IPS-18a (cell line): ENCODE results near the gene TADA2B.

Source experiments
- H3K27ac ChIP-seq: one replicate; pipeline ENCODE4 v1.5.1; 2013; ENCODE audit warnings: low read length
- H3K27me3 ChIP-seq: one replicate; pipeline ENCODE4 v1.6.1; 2013; ENCODE audit warnings: mild to moderate bottlenecking, low read length; ENCODE audit not compliant: control insufficient read depth, insufficient read depth
- H3K36me3 ChIP-seq: one replicate; pipeline ENCODE4 v1.6.1; 2013; ENCODE audit warnings: low read depth, low read length; ENCODE audit not compliant: control insufficient read depth
- H3K4me1 ChIP-seq: one replicate; pipeline ENCODE4 v1.6.1; 2013; ENCODE audit warnings: low read depth, low read length; ENCODE audit not compliant: control insufficient read depth
- H3K4me3 ChIP-seq: one replicate; pipeline ENCODE4 v1.5.1; 2013; ENCODE audit warnings: low read length
- H3K9ac ChIP-seq: one replicate; pipeline ENCODE4 v1.6.1; 2013; ENCODE audit warnings: mild to moderate bottlenecking, low read length, moderate library complexity
- H3K9me3 ChIP-seq: one replicate; pipeline ENCODE4 v1.6.1; 2013; ENCODE audit warnings: low read depth, low read length; ENCODE audit not compliant: control insufficient read depth

TADA2B gene

GRCh38 chr4:7020290-7020689 lies 22.9 kb upstream of the TADA2B start:
- Histone ChIP-seq H3K27me3 (no peaks in the 10 kb centered on the region), H3K36me3 (peaks cover 41% of the 10 kb centered on the region), H3K27ac (no peak overlapping the region), H3K4me3 (no peak overlapping the region), H3K9ac (no peak overlapping the region), H3K9me3 (no peaks in the 10 kb centered on the region), H3K4me1 (no peaks in the 10 kb centered on the region)

GRCh38 chr4:7020856-7021255 lies 22.3 kb upstream of the TADA2B start:
- Histone ChIP-seq H3K9ac (no peak overlapping the region), H3K9me3 (no peaks in the 10 kb centered on the region), H3K4me1 (no peaks in the 10 kb centered on the region), H3K36me3 (peaks cover 35% of the 10 kb centered on the region), H3K27me3 (no peaks in the 10 kb centered on the region), H3K27ac (no peak overlapping the region), H3K4me3 (no peak overlapping the region)

GRCh38 chr4:7021355-7021754 lies 21.8 kb upstream of the TADA2B start:
- H3K4me1 ChIP-seq, result no peaks in the 10 kb centered on the region
- no peak overlapping the region for H3K9ac ChIP-seq
- no peak overlapping the region for H3K4me3 ChIP-seq
- H3K27ac ChIP-seq, result no peak overlapping the region
- peaks cover 33% of the 10 kb centered on the region for H3K36me3 ChIP-seq
- H3K27me3 ChIP-seq, result no peaks in the 10 kb centered on the region
- H3K9me3 ChIP-seq, result no peaks in the 10 kb centered on the region

- Histone ChIP-seq H3K9me3 (no peaks in the 10 kb centered on the region), H3K36me3 (peaks cover 28% of the 10 kb centered on the region), H3K27me3 (no peaks in the 10 kb centered on the region), H3K27ac (no peak overlapping the region), H3K4me3 (no peak overlapping the region), H3K9ac (no peak overlapping the region), H3K4me1 (no peaks in the 10 kb centered on the region)
These were observed 21.1 kb upstream of the TADA2B start for GRCh38 chr4:7021930-7022664.

- Histone ChIP-seq H3K9ac (no peak overlapping the region), H3K4me1 (no peaks in the 10 kb centered on the region), H3K36me3 (peaks cover 30% of the 10 kb centered on the region), H3K27ac (no peak overlapping the region), H3K4me3 (no peak overlapping the region), H3K9me3 (no peaks in the 10 kb centered on the region), H3K27me3 (no peaks in the 10 kb centered on the region)
These were observed 19.7 kb upstream of the TADA2B start for GRCh38 chr4:7023486-7023885.

- H3K9me3 ChIP-seq, result no peaks in the 10 kb centered on the region
- H3K36me3 ChIP-seq, result peaks cover 30% of the 10 kb centered on the region
- no peaks in the 10 kb centered on the region for H3K4me1 ChIP-seq
- no peak overlapping the region for H3K9ac ChIP-seq
- H3K27ac ChIP-seq, result no peak overlapping the region
- H3K4me3 ChIP-seq, result no peak overlapping the region
- no peaks in the 10 kb centered on the region for H3K27me3 ChIP-seq
These were observed 19.3 kb upstream of the TADA2B start for GRCh38 chr4:7023901-7024300.

- Histone ChIP-seq H3K4me3 (no peak overlapping the region), H3K4me1 (no peaks in the 10 kb centered on the region), H3K9me3 (no peaks in the 10 kb centered on the region), H3K27me3 (no peaks in the 10 kb centered on the region), H3K27ac (no peak overlapping the region), H3K36me3 (peaks cover 30% of the 10 kb centered on the region), H3K9ac (no peak overlapping the region)
These were observed 18.8 kb upstream of the TADA2B start for GRCh38 chr4:7024336-7024890.

- H3K27me3 ChIP-seq, result no peaks in the 10 kb centered on the region
- no peaks in the 10 kb centered on the region for H3K9me3 ChIP-seq
- no peak overlapping the region for H3K27ac ChIP-seq
- no peak overlapping the region for H3K9ac ChIP-seq
- H3K4me1 ChIP-seq, result no peaks in the 10 kb centered on the region
- no peak overlapping the region for H3K4me3 ChIP-seq
- peaks cover 35% of the 10 kb centered on the region for H3K36me3 ChIP-seq
These were observed 18.1 kb upstream of the TADA2B start for GRCh38 chr4:7025040-7025602.

- H3K27ac ChIP-seq, result no peak overlapping the region
- no peak overlapping the region for H3K4me3 ChIP-seq
- H3K9ac ChIP-seq, result no peak overlapping the region
- peaks cover 40% of the 10 kb centered on the region for H3K36me3 ChIP-seq
- H3K4me1 ChIP-seq, result no peaks in the 10 kb centered on the region
- no peaks in the 10 kb centered on the region for H3K27me3 ChIP-seq
- H3K9me3 ChIP-seq, result no peaks in the 10 kb centered on the region
These were observed 17.1 kb upstream of the TADA2B start for GRCh38 chr4:7026107-7026506.

GRCh38 chr4:7027284-7027683 lies 15.9 kb upstream of the TADA2B start:
- H3K9ac ChIP-seq, result no peak overlapping the region
- H3K4me1 ChIP-seq, result no peaks in the 10 kb centered on the region
- H3K36me3 ChIP-seq, result peaks cover 46% of the 10 kb centered on the region
- no peaks in the 10 kb centered on the region for H3K9me3 ChIP-seq
- H3K4me3 ChIP-seq, result no peak overlapping the region
- H3K27me3 ChIP-seq, result no peaks in the 10 kb centered on the region
- H3K27ac ChIP-seq, result no peak overlapping the region

- H3K4me3 ChIP-seq, result no peak overlapping the region
- no peak overlapping the region for H3K9ac ChIP-seq
- no peaks in the 10 kb centered on the region for H3K27me3 ChIP-seq
- H3K9me3 ChIP-seq, result no peaks in the 10 kb centered on the region
- peaks cover 46% of the 10 kb centered on the region for H3K36me3 ChIP-seq
- H3K27ac ChIP-seq, result no peak overlapping the region
- H3K4me1 ChIP-seq, result no peaks in the 10 kb centered on the region
These were observed 15.3 kb upstream of the TADA2B start for GRCh38 chr4:7027913-7028312.

- no peak overlapping the region for H3K9ac ChIP-seq
- H3K36me3 ChIP-seq, result peaks cover 46% of the 10 kb centered on the region
- H3K4me1 ChIP-seq, result no peaks in the 10 kb centered on the region
- H3K4me3 ChIP-seq, result no peak overlapping the region
- no peaks in the 10 kb centered on the region for H3K27me3 ChIP-seq
- H3K27ac ChIP-seq, result no peak overlapping the region
- no peaks in the 10 kb centered on the region for H3K9me3 ChIP-seq
These were observed 14.0 kb upstream of the TADA2B start for GRCh38 chr4:7029212-7029611.
